Islet of Langerhans (tissue), 1 donor: Measurements from ENCODE around the gene BRAT1.
"Not testable (repeated sequence)": the region's sequence is repeated elsewhere in the genome, so short reads cannot be mapped to it uniquely, and the experiment has no call there.

Experiments used
- FAIRE-seq: peaks from one replicate; lab custom pipeline; 2011; peaks lifted over from hg19 to GRCh38; lab: Jason Lieb, UNC

Gene BRAT1

GRCh38 chr7:2583798-2584580, 28.7 kb upstream of the BRAT1 start:
- no peak for FAIRE-seq

- FAIRE-seq = no peak
Measured at GRCh38 chr7:2582006-2582735, 26.8 kb upstream of the BRAT1 start.

DNA sequence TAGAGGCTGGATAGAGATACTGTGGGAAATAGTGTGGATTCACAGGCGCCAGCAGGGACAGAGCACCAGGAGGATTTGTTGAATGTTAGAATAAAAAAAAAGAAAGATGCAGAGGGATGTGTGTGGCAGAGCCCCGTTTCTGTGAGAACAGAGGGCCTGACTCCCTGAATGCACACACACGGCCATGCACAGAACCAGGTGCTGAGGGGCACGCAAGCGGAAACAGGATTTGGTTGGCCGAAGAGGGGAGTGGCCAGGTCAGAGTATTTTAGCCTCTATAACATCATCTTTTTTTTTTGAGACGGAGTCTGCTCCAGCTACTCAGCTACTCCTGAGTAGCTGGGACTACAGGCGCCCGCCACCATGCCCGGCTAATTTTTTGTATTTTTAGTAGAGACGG, 25.3 kb upstream of the BRAT1 start:
- FAIRE-seq = no peak

GRCh38 chr7:2577914-2578680, 22.8 kb upstream of the BRAT1 start:
- FAIRE-seq = no peak

- FAIRE-seq = no peak
Measured at GRCh38 chr7:2576742-2577491, 21.6 kb upstream of the BRAT1 start.

DNA sequence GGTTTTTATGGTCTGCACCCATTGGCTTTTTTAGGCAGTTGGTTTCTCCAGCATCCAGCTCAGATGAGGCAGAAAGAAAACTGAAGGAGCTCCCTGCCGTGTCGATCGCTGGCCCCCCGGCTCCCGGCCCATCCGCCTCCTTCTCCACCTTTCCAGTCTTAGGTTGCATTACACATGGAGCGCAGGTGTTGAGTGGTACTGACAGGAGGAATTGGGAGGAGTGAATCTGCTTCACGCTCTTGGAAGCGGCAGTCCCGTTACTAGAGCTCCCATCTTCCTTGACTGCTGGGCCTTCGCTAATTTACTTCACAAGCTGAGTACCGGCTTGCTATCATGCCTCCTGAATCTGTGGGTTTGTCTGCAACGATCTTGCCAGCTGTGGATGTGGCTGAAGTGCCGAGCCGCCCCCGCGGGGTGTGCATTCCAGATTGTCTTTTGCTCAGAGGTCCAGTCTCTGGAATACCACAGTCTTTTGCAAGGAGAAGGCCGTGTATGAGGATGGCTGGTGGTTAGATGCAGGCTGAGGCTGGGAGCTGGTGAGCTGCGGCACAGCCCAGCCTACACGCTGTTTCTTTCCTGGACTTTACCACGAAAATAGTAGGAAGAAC, 20.5 kb upstream of the BRAT1 start:
- FAIRE-seq = no peak

- FAIRE-seq = no peak
Measured at GRCh38 chr7:2575046-2575732, 19.9 kb upstream of the BRAT1 start.

DNA sequence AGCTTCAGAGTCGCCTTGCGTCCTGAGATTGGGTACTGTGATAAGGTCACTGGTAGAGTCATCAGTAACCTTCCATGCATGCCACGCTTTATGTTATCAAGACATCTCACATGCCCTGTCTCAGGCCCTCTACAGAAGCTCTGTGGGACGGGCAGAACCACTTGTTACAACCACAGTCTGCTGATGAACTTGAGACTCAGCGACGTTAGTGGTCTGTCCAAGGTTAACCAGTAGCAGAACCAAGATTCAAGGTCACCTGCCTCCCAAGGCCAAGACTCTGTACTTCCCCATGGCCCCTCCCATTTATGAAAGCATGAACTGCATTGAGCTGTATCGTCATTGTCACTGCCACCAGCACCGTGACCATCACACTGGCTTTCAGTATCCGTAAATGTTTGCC, 18.4 kb upstream of the BRAT1 start:
- no peak for FAIRE-seq

DNA sequence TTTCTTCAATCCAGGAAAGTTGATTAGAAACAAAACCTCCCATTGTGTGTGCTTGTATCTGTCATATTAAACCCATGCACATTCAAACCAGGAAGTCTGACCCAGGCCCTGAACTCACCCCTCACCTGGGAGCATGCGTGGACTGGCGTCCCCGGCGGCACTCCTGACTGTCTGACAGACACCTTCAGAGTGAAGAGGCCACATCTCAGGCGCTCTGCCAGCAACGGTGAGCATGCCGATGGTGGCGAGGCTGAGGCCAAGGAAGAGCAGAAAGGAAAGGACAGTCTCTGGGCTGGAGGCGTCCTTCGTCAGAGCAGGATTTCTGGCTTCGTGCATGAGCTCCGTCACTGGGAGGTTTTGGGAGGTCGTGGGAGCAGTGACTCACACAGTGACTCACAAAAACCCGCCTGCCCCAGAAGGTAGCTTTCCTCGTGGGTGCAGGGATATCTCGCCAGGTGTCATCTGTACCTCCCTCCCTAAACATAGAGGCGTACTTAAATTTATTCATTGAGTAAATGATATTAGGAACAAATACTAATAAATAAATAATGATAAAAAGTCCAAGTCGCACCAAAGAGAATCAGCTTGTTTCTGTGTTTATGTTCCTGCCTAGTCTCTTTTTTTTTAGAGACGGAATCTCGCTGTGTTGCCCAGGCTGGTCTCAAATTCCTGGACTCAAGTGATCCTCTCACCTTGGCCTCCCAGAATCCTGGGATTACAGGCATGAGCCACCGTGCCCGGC, 16.9 kb upstream of the BRAT1 start:
- FAIRE-seq = no peak

- no peak for FAIRE-seq
Measured at GRCh38 chr7:2571409-2571808, 16.1 kb upstream of the BRAT1 start.

GRCh38 chr7:2570021-2570420, 14.7 kb upstream of the BRAT1 start:
- no peak for FAIRE-seq

GRCh38 chr7:2569421-2569820, 14.1 kb upstream of the BRAT1 start:
- no peak for FAIRE-seq

DNA sequence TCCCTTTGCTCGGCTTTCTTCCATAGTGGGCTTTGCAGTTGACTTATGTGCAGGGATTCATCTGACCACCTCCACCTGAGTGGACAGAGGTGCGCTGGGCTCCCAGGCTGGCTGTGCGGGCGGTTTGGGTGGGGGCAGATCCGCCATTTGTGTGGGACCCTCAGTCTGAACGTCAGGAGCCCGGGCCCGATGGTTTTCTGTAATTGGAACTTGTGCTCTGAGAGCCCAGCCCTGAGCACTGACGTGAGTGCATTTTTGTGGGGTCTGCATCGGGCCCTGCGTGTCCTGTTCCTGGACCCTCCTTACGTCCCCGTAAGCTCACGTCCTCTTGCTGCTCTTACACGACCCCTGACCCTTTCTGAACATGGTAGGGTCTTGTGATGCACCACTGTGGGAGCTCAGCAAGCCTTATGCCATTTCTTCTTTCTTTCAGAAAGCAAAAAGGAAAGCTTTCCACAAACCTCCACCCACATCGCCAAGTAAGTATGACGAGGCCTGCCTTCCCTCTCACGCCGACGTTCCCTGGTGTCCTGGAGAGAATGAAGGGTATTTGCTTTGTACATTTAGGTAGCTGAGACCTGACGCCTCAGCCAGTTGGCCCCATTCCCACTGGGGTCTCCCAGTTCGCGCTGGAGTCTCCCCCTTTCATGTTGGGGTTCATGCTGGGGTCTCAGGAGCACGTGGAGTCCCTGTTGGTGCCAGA, 13.3 kb upstream of the BRAT1 start:
- no peak for FAIRE-seq

DNA sequence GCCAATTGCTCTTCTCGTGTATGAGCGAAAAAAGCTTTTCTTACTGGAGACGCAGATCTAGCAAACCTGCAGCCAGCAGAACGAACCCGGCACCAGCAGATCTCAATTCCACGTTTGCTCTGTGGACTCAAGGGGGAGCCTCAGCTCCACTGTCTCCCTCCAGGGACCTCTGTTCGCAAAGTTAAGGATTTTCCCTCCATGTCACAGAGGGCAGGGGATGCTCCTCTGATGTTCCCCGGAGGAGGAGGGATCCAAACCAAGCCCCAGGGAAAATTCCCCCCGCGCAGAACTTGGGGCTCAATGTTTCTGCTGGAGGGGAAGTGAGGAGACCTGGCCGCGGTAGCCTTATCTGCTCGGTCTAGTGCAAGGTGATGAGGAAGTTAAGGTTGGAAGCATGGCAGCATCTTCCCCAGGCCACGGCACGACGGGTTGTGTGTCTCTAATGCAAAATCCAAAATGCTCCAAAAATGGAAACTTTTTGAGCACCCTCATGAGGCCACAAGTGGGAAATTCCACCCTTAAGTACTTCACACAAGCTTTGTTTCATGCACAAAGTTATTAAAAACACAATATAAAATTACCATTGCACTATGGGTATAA, 12.5 kb upstream of the BRAT1 start:
- FAIRE-seq = no peak

DNA sequence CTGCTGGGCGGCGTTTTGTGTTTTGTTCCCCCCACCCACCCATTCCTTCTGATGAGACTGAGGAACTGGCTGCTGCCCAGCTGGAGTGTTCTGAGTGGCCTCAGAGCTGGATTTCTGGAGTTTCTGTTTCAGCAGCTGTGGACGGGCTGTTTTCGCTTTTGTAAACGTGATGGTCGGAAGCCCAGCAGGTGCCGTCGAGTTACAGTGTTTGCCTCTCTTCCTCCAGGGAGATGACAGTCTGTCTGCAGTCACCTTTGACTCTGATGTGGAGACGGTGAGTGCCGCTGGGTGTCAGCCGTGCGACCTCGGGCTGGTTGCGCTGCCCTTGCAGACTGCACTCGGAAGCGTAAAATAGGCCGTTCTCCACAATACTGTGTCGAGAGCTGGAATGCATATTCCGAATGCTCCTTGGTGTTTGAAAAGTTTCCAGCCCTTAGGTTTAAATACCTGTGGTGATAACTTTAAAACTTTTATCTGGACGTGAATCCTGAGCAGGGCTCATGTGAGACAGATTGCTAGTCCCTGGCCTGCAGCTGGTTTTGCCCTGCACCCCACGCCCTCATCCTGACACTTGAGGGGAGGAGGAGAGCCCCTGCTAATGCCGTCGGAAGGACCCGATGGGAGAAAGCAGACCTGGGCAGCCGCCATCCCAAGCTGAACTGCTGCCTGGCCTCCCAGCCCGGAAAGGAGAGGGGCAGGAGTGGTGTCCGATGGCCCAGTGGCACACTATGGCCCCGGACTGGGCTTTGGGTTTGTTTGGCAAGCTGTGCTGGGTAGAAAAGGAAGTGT, 11.8 kb upstream of the BRAT1 start:
- FAIRE-seq = no peak

DNA sequence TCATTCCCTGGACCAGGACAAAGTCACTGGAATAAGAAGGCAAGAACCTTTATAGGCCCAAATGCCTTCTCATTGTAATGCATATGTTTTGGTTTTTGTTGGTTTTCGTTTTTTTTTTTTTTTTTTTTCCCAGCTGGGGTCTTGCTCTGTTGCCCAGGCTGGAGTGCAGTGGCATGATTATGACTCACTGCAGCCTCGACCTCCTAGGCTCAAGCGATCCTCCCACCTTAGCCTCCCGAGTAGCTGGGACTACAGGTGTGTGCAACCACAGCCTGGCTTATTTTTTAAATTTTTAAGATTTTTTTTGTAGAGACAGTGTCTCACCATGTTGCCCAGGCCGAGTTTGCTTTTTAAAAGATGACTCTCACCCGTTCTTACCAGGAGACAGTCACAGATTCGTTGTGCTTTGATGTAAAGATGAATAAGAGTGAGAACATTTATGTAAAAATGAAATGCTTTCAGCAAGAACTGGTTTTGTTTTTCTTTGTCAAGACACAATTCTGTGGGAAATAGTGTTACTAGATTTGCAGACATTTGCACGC, 11.1 kb upstream of the BRAT1 start:
- FAIRE-seq = no peak

GRCh38 chr7:2564970-2565540, 9.7 kb upstream of the BRAT1 start:
- FAIRE-seq = no peak

GRCh38 chr7:2563955-2564354, 8.6 kb upstream of the BRAT1 start:
- FAIRE-seq = not testable (repeated sequence)
